HG03378 (cell line): ENCODE results near the gene TPST2.
"Not testable (repeated sequence)": the region's sequence is repeated elsewhere in the genome, so short reads cannot be mapped to it uniquely, and the experiment has no call there.

Experiments used
- ATAC-seq: cut with Tn5 transposase; IDR thresholded peaks from one replicate; pipeline ENCODE4 v1.9.1; 2021; ENCODE audit warnings: mild to moderate bottlenecking, moderate library complexity; ENCODE audit not compliant: unreplicated experiment

The TPST2 gene

GRCh38 chr22:26589845-26590736 lies at the start of gene TPST2:
Gene TPST2, minus strand, starts transcription at chr22:26590132. Its CDS starts 48,502 bp downstream, at chr22:26541630.
- no peak for ATAC-seq

GRCh38 chr22:26636296-26636695 lies 46.4 kb upstream of the TPST2 start:
- ATAC-seq, result no peak

GRCh38 chr22:26635117-26635516 lies 45.2 kb upstream of the TPST2 start:
- ATAC-seq, result no peak

GRCh38 chr22:26634189-26634588 lies 44.3 kb upstream of the TPST2 start:
- no peak for ATAC-seq

- no peak for ATAC-seq
Observed at GRCh38 chr22:26632422-26633155, 42.7 kb upstream of the TPST2 start.

GRCh38 chr22:26631282-26631681 lies 41.4 kb upstream of the TPST2 start:
- ATAC-seq, result no peak

- ATAC-seq, result no peak
Observed at GRCh38 chr22:26629988-26630761, 40.2 kb upstream of the TPST2 start.

GRCh38 chr22:26624803-26625202 lies 34.9 kb upstream of the TPST2 start:
- ATAC-seq, result no peak

GRCh38 chr22:26623984-26624383 lies 34.1 kb upstream of the TPST2 start:
- no peak for ATAC-seq

- no peak for ATAC-seq
Observed at GRCh38 chr22:26621663-26622062, 31.7 kb upstream of the TPST2 start, which contains the start of gene CRYBA4. Gene CRYBA4, plus strand, starts transcription at chr22:26621963. Its CDS starts 634 bp downstream, at chr22:26622597.

- ATAC-seq, result no peak
Observed at GRCh38 chr22:26620197-26620596, 30.3 kb upstream of the TPST2 start.

GRCh38 chr22:26619510-26619909 lies 29.6 kb upstream of the TPST2 start:
- ATAC-seq, result no peak

- ATAC-seq, result no peak
Observed at GRCh38 chr22:26618455-26618854, 28.5 kb upstream of the TPST2 start.

- no peak for ATAC-seq
Observed at GRCh38 chr22:26617271-26618199, 27.6 kb upstream of the TPST2 start, which contains the start of gene CRYBB1. Gene CRYBB1, minus strand, starts transcription at chr22:26618027. Its CDS starts 1,708 bp downstream, at chr22:26616319.

- ATAC-seq, result no peak
Observed at GRCh38 chr22:26616650-26617049, 26.7 kb upstream of the TPST2 start.

GRCh38 chr22:26615830-26616435 lies 26.0 kb upstream of the TPST2 start:
- no peak for ATAC-seq

- ATAC-seq, result peak; percentile 54
Observed at GRCh38 chr22:26615149-26615548, 25.2 kb upstream of the TPST2 start.

- ATAC-seq, result no peak
Observed at GRCh38 chr22:26614322-26614721, 24.4 kb upstream of the TPST2 start.

GRCh38 chr22:26613753-26614152 lies 23.8 kb upstream of the TPST2 start:
- ATAC-seq, result not testable (repeated sequence)
